ENCODE measurements around the gene TMEM214.
A peak's percentile ranks its signal among the peaks of the same experiment; 100 is the strongest.

The TMEM214 gene, protein sequence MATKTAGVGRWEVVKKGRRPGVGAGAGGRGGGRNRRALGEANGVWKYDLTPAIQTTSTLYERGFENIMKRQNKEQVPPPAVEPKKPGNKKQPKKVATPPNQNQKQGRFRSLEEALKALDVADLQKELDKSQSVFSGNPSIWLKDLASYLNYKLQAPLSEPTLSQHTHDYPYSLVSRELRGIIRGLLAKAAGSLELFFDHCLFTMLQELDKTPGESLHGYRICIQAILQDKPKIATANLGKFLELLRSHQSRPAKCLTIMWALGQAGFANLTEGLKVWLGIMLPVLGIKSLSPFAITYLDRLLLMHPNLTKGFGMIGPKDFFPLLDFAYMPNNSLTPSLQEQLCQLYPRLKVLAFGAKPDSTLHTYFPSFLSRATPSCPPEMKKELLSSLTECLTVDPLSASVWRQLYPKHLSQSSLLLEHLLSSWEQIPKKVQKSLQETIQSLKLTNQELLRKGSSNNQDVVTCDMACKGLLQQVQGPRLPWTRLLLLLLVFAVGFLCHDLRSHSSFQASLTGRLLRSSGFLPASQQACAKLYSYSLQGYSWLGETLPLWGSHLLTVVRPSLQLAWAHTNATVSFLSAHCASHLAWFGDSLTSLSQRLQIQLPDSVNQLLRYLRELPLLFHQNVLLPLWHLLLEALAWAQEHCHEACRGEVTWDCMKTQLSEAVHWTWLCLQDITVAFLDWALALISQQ

GRCh38 chr2:27032495-27033252, at the start of gene TMEM214:
TMEM214 (plus strand) TSS chr2:27032965; CDS start chr2:27033016, 51 bp downstream.
- DNase-seq (ENCODE audit: low read depth), result peak; percentile 93
- Histone ChIP-seq H3K9ac (ENCODE audit: low read length) (peak within 1 kb of the TSS; percentile 98), H3K9me3 (ENCODE audit: control insufficient read depth, low read length) (no peaks in the 10 kb centered on the region), H3K36me3 (ENCODE audit: control insufficient read depth, insufficient read depth, low read length, severe bottlenecking) (peaks cover 39% of the 10 kb centered on the region), H3K27me3 (replicated peaks; ENCODE audit: control insufficient read depth, insufficient read depth, low read length) (no peaks in the 10 kb centered on the region), H3K4me3 (ENCODE audit: low read length) (peak within 1 kb of the TSS; percentile 99), H3K4me1 (ENCODE audit: control insufficient read depth, insufficient read depth, low read length) (peaks cover 33% of the 10 kb centered on the region)

DNA sequence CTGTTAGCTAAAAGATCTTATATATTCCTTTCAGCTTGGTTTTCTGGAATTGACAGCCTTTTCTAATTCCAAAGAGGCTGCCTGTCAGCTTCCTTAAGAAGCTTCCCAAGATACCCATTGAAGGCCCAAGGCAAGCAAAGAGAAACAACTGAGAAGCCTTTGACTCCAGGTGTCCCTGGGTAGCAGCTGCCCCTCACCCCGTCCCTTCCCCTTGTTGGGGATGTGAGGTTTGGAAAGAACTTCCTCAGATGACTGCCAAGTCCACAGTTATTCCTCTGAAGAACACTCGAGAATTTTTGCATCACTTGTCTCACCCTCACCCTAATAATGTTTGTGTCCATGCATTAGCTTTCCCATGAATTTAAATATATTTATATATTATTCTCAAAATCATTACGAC, 49.0 kb upstream of the TMEM214 start:
- Histone ChIP-seq H3K36me3 (ENCODE audit: control insufficient read depth, insufficient read depth, low read length, severe bottlenecking) (no peaks in the 10 kb centered on the region), H3K9me3 (ENCODE audit: control insufficient read depth, low read length) (no peaks in the 10 kb centered on the region), H3K9ac (ENCODE audit: low read length) (no peak overlapping the region), H3K4me1 (ENCODE audit: control insufficient read depth, insufficient read depth, low read length) (peaks cover 38% of the 10 kb centered on the region), H3K27me3 (replicated peaks; ENCODE audit: control insufficient read depth, insufficient read depth, low read length) (no peaks in the 10 kb centered on the region), H3K4me3 (ENCODE audit: low read length) (no peak overlapping the region)
- no peak for DNase-seq (ENCODE audit: low read depth)

GRCh38 chr2:26985807-26986206, 47.0 kb upstream of the TMEM214 start:
- H3K4me1 ChIP-seq (ENCODE audit: control insufficient read depth, insufficient read depth, low read length), result peaks cover 38% of the 10 kb centered on the region
- H3K4me3 ChIP-seq (ENCODE audit: low read length), result no peak overlapping the region
- H3K36me3 ChIP-seq (ENCODE audit: control insufficient read depth, insufficient read depth, low read length, severe bottlenecking), result no peaks in the 10 kb centered on the region
- H3K9ac ChIP-seq (ENCODE audit: low read length), result no peak overlapping the region
- no peaks in the 10 kb centered on the region for H3K9me3 ChIP-seq (ENCODE audit: control insufficient read depth, low read length)
- DNase-seq (ENCODE audit: low read depth), result no peak
- H3K27me3 ChIP-seq (replicated peaks; ENCODE audit: control insufficient read depth, insufficient read depth, low read length), result no peaks in the 10 kb centered on the region

GRCh38 chr2:26986576-26986975, 46.2 kb upstream of the TMEM214 start:
- Histone ChIP-seq H3K36me3 (ENCODE audit: control insufficient read depth, insufficient read depth, low read length, severe bottlenecking) (no peaks in the 10 kb centered on the region), H3K27me3 (replicated peaks; ENCODE audit: control insufficient read depth, insufficient read depth, low read length) (no peaks in the 10 kb centered on the region), H3K4me1 (ENCODE audit: control insufficient read depth, insufficient read depth, low read length) (peaks cover 42% of the 10 kb centered on the region), H3K4me3 (ENCODE audit: low read length) (no peak overlapping the region), H3K9ac (ENCODE audit: low read length) (no peak overlapping the region), H3K9me3 (ENCODE audit: control insufficient read depth, low read length) (no peaks in the 10 kb centered on the region)
- no peak for DNase-seq (ENCODE audit: low read depth)

DNA sequence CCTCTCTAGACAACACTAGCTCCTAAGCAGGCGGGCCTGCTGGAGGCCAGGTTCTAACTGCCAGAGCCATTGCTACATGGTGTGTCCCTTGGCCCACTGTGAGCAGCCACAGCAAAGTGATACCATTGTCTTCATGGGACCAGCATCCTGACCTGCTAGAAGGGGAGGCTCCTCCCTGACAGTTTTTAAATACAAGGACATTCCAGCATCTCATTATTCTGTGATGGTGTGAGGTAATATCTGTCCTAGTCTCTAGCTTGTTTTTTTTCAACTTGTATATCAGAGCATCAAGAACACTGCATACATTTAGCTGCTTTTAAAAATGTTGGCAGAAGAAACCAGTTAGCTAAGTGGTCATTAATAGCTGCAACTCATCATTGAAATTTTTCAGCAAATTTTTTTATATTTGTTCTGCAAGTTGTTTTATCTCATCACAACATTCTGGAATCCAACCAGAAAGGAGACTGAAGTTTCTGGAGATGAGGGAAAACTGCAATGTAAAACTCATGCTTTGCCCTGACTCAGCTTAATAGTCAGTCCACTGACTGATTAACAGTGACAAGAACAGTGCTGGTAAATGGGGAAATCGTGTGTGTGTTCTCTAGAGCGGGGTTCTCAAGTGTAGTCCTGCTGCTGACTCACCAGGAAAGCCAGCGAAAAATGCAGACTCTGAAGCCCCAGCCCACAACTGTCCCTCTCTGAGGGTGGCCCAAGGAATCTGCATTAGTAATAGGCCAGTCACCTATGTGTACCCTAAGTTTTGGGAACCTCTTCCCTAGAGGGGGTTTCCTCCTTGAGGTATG, 44.5 kb upstream of the TMEM214 start:
- Histone ChIP-seq H3K36me3 (ENCODE audit: control insufficient read depth, insufficient read depth, low read length, severe bottlenecking) (no peaks in the 10 kb centered on the region), H3K27me3 (replicated peaks; ENCODE audit: control insufficient read depth, insufficient read depth, low read length) (no peaks in the 10 kb centered on the region), H3K4me1 (ENCODE audit: control insufficient read depth, insufficient read depth, low read length) (peaks cover 26% of the 10 kb centered on the region), H3K4me3 (ENCODE audit: low read length) (no peak overlapping the region), H3K9me3 (ENCODE audit: control insufficient read depth, low read length) (no peaks in the 10 kb centered on the region), H3K9ac (ENCODE audit: low read length) (no peak overlapping the region)
- peak; percentile 90 for DNase-seq (ENCODE audit: low read depth)

GRCh38 chr2:26989156-26989555, 43.6 kb upstream of the TMEM214 start:
- Histone ChIP-seq H3K4me3 (ENCODE audit: low read length) (no peak overlapping the region), H3K27me3 (replicated peaks; ENCODE audit: control insufficient read depth, insufficient read depth, low read length) (no peaks in the 10 kb centered on the region)

DNA sequence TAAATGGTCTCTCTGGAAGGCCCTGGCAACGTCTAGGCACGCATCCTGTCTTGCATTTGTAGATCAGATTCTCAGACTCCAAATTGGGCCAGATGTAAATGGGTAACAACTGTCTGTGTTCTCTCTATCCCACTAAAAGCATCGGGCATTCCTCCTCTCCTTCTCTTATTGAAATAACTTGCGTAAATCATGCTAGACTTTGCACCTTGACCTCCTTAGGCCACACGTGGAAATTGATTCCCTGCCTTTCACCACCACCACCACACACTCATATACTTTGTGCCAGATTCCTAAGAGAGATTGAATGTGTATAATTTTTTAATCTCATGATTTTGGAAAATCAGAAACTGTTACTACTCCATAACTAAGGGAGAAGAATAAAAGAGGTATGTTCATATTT, 41.0 kb upstream of the TMEM214 start:
- peaks cover 25% of the 10 kb centered on the region for H3K4me1 ChIP-seq (ENCODE audit: control insufficient read depth, insufficient read depth, low read length)
- no peak for DNase-seq (ENCODE audit: low read depth)
- no peak overlapping the region for H3K9ac ChIP-seq (ENCODE audit: low read length)
- H3K4me3 ChIP-seq (ENCODE audit: low read length), result no peak overlapping the region
- H3K27me3 ChIP-seq (replicated peaks; ENCODE audit: control insufficient read depth, insufficient read depth, low read length), result no peaks in the 10 kb centered on the region
- H3K9me3 ChIP-seq (ENCODE audit: control insufficient read depth, low read length), result no peaks in the 10 kb centered on the region
- H3K36me3 ChIP-seq (ENCODE audit: control insufficient read depth, insufficient read depth, low read length, severe bottlenecking), result peaks cover 5% of the 10 kb centered on the region

More at GRCh38 chr2:26989156-26989555, 43.6 kb upstream of the TMEM214 start:
- Histone ChIP-seq H3K36me3 (ENCODE audit: control insufficient read depth, insufficient read depth, low read length, severe bottlenecking) (no peaks in the 10 kb centered on the region), H3K9me3 (ENCODE audit: control insufficient read depth, low read length) (no peaks in the 10 kb centered on the region), H3K9ac (ENCODE audit: low read length) (no peak overlapping the region), H3K4me1 (ENCODE audit: control insufficient read depth, insufficient read depth, low read length) (peaks cover 25% of the 10 kb centered on the region)
- DNase-seq (ENCODE audit: low read depth), result peak; percentile 49

DNA sequence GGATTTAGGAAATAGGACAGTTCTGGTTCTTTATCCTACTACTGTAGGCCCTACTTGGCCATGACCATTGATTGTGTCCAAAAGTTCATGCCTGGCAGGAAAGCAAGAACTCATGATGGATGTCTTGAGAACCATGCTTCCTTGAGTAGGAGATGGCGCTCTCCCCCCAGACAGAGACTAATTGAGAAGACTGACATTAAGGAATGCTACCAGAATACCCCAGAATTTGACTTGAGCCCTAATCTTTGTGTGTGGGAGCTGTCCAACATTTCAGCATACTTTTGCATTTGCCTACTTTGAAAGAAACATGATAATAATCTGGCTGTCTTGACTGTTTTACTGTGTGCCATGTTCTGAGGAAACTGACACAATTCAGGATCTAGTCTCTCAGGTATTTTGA, 39.0 kb upstream of the TMEM214 start:
- Histone ChIP-seq H3K36me3 (ENCODE audit: control insufficient read depth, insufficient read depth, low read length, severe bottlenecking) (peaks cover 8% of the 10 kb centered on the region), H3K4me3 (ENCODE audit: low read length) (no peak overlapping the region), H3K9me3 (ENCODE audit: control insufficient read depth, low read length) (no peaks in the 10 kb centered on the region), H3K9ac (ENCODE audit: low read length) (no peak overlapping the region), H3K27me3 (replicated peaks; ENCODE audit: control insufficient read depth, insufficient read depth, low read length) (no peaks in the 10 kb centered on the region), H3K4me1 (ENCODE audit: control insufficient read depth, insufficient read depth, low read length) (peaks cover 13% of the 10 kb centered on the region)
- DNase-seq (ENCODE audit: low read depth), result no peak

DNA sequence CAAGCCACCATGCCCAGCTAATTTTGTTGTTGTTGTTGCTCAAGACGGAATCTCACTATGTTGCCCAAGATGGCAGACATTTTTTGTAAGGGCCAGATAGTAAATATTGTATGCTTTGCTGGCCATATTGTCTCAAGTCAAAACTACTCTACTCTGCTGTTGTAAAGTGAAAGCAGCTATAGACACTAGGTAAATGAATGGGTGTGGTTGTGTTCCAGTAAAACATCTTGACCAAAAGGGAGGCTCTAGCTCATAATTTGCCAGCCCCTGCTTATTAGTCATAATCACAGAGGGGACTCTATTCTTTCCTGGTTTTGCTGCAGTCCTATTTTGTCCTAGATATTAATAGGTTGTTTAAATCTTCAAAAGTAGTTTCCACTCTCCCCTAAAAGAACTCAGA, 37.8 kb upstream of the TMEM214 start:
- Histone ChIP-seq H3K9me3 (ENCODE audit: control insufficient read depth, low read length) (no peaks in the 10 kb centered on the region), H3K27me3 (replicated peaks; ENCODE audit: control insufficient read depth, insufficient read depth, low read length) (no peaks in the 10 kb centered on the region), H3K4me3 (ENCODE audit: low read length) (no peak overlapping the region), H3K36me3 (ENCODE audit: control insufficient read depth, insufficient read depth, low read length, severe bottlenecking) (peaks cover 8% of the 10 kb centered on the region), H3K4me1 (ENCODE audit: control insufficient read depth, insufficient read depth, low read length) (peaks cover 5% of the 10 kb centered on the region), H3K9ac (ENCODE audit: low read length) (no peak overlapping the region)
- DNase-seq (ENCODE audit: low read depth), result no peak

DNA sequence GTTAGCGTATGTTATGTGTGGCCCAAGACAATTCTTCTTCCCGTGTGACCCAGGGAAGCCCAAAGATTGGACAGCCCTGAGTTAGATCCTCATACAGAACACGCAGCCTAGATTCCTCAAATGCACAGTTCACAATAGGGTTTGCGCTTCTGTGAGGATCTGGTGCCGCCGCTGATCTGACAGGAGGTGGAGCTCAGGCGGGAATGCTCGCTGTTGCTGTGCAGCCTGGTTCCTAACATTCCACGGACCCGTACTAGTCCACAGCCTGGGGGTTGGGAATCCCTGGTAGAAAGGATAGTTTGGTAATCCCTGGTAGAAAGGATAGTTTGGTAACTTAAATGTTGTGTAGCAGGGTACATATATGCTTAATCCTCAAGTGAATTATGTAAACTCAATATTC, 35.4 kb upstream of the TMEM214 start:
- no peak overlapping the region for H3K4me3 ChIP-seq (ENCODE audit: low read length)
- H3K9me3 ChIP-seq (ENCODE audit: control insufficient read depth, low read length), result no peaks in the 10 kb centered on the region
- DNase-seq (ENCODE audit: low read depth), result no peak
- H3K4me1 ChIP-seq (ENCODE audit: control insufficient read depth, insufficient read depth, low read length), result no peaks in the 10 kb centered on the region
- peaks cover 8% of the 10 kb centered on the region for H3K36me3 ChIP-seq (ENCODE audit: control insufficient read depth, insufficient read depth, low read length, severe bottlenecking)
- no peaks in the 10 kb centered on the region for H3K27me3 ChIP-seq (replicated peaks; ENCODE audit: control insufficient read depth, insufficient read depth, low read length)
- no peak overlapping the region for H3K9ac ChIP-seq (ENCODE audit: low read length)

Measured in adipocyte (in vitro differentiated cells).